Stimulated activated CD8-positive, alpha-beta memory T cell treated with anti-CD3 and anti-CD28 coated beads, Interleukin-4, amount 100 ng/mL, for 1 hour (primary cell): ENCODE results near the gene ALKBH5.
"Not testable (repeated sequence)": the region's sequence is repeated elsewhere in the genome, so short reads cannot be mapped to it uniquely, and the experiment has no call there.

Experiments
- DNase-seq, 2 donors: peaks; one replicate each; pipeline ENCODE4 v3.0.0-alpha.2; 2020; ENCODE audit warnings: low read depth in 2 of 2, low spot score in 1 of 2

Gene ALKBH5

DNA sequence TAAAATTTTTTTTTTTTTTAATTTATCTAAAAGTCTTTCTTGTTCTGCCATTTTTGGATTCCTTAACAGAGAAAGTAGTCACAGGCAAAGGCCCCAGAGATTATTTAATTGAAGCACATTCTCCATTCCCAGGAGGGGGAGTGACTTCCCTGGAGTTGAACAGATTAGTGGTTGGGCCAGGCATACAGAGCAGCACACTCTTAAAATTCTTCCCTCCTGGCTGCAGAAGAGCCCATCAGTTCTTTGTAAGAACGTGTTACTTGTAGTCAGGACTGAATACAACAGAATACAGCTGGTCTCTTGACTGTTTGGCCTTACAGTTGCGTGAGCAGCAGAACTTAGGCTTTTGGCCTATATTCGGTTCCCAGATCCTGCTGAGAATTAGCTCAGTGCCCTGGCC, 1.8 kb downstream of the ALKBH5 start:
- no peak for DNase-seq

DNA sequence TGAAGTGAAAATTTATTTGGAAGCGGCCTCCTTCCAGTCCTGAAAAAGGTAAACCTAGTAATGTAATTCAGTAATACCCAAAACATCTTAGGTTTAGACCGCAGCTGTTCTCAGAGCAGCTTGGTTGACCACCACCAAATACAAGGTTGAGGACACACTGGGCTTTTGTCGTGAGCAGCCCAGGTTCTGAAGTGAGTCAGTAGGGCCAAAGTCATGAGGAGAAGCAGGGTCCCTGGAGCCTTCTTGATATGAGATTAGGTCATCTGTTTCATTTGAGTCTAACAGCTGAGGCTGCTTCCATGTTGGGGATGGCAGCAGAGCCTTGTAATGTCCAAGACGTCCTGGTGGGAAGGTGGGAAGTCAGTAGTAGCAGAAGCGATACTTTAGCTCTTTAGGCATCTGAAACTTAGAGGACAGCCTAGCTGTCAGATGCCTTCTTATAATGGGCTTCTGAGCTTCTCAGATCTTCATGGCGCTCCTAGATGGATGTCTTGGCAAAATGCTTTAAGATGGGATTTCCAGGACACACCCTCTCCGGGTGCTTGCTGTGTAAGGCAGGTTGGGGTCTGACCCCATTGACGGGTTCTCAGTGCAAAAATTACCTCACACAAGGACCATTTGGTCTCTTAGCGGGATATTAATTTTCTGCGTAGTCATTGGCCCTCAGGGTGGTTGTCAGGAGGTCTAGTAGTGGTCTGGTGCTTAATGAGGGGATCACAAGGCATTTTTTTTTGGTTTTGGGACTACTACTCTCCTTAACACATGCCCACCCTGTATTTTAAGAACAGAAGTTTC, 2.4 kb downstream of the ALKBH5 start:
- no peak for DNase-seq

DNA sequence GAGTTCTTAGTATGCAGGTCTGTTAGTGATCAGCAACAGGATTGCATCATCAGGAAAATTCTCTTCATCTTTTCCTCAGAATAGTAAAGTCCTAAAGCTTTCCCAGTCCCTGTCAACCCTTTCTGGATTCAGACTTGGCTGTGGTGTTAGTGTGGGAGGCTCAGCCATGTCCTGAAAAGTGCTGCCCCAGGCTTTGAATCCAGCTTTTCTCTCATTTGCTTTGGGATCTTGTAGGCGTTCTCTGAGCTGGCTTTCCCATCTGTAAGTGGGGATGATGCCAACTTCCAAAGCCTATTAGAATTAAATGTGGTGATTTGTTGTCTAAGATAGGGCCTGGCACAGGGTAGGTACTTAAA, 3.0 kb downstream of the ALKBH5 start:
- DNase-seq = no peak

DNA sequence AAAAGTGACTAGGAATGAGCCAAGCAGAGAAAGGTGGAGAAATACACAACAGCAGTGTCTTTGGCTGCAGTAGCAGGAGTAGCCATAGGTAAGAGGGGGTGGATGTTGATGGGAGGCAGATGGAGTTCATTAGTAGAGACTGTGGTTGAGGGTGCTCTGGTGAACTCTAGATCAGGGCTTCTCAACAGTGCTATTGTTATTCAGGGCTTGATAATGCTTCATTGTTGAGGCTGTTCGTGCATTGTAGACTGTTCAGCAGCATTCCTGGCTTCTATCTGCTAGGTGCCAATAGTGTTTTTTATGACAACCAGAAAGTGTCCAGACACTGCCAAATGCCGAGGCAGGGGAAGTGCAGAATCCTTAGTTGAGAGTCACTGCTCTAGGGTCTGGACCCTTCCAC, 3.6 kb downstream of the ALKBH5 start:
- no peak for DNase-seq

DNA sequence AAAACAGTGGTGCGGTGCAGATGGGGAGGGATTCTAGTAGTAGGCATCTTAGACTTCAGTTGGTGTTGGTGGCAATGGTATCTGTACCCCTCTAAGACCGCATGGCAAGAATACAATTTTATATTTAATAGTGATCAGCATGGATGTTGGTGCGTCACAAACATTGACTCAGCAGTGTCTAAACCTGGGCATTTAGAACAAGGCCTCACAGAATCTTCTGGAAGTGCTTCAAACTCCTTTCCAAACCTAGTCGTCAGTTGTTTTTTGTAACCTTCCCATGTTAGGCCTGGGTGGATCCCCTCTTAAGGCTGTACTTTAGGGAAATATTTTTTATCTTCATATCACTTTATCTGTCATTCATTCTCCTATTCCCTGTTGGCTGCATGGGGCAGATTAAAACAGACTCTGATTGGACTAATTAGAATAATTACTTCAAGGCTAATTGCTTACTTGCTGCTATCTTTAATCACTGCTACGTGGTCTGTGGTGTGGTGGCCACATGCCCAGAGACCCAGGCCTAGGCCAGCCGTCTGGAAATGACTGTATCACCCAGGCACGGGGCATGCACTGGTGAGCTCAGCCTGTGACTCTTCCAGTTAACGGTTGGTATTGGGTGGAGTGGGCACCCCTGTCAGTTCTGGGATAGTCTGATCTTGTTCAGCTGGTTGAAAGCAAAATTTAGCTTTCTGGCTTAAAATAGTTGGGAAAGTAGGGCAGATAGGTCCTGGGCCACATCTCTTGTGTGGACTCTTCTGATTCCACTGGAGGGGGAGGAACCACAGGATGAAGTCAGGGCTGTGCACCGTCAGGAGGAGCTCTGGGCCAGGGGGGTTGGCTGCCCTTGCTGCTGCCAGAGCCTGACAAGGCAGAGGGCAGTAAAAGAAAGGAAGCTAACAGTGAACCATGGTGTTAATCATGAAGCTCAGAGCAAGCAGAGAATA, 4.5 kb downstream of the ALKBH5 start:
- DNase-seq = no peak

DNA sequence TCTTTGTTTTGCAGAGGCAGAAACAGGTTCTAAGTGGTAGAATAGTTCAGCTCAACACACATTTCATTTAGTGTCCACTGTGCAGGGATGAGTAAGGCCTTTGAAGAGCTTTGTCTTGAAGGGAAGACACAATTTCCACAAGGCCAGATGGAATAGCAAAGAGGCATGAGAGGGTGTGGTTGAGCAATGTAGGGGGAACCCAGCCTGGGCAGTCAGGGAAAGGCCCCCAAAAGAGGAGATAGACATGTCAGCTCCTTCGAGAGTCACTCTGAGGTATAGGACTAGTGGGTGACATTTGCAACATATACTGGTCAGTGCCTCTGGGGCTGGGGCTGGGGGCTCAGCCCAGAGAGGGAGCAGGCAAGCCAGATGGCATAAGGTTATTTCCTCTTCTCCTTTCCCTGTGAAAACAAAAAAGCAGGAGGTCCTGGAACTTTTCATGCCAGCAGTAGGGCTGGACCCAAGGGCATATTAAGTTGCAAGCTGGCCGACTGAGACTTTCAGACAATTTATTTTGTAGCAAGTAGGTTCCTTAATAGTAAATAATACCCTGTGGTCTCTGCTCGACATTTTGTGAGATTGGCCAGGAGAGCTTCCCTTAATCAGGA, 7.1 kb downstream of the ALKBH5 start:
- no peak for DNase-seq

DNA sequence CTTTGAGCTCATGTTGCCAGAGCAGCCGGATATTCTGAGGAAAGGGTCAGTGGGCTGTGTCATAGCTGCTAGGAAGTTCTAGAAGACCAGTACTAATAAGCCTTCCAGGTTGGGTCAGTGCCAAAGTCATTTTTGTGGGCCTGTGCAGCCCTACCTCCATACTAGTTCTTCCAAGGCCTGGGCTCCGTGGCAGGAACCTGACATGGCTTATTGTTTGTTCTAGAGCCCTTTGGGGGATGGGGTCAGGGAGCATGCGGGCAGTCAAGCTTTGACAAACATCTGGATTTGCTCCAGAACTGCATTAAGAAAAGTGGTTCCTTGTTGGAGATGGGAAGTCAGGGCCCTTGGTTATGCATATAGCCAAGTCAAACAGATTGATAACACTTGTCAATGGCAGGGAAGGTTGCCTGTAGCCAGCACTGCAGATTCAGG, 7.6 kb downstream of the ALKBH5 start:
- no peak for DNase-seq

DNA sequence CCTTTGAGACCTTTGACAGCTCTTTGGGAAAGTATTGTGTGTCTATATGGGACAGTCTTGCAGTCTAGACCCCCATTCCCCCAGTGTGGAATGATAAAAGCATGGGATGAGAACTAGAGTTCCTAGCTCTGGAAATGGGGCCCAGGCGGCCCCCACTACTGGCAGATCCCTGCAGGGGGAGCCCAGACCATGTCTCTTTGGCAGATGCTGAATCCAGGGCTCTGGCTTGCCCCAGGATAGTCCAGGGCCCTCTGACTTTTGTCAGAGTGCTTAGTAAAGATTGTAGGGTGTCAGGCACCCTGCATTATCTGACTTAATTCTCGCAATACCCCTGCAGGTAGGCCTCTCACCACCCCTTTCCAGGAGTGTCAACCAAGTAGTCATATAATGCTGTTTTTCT, 8.3 kb downstream of the ALKBH5 start:
- no peak for DNase-seq

DNA sequence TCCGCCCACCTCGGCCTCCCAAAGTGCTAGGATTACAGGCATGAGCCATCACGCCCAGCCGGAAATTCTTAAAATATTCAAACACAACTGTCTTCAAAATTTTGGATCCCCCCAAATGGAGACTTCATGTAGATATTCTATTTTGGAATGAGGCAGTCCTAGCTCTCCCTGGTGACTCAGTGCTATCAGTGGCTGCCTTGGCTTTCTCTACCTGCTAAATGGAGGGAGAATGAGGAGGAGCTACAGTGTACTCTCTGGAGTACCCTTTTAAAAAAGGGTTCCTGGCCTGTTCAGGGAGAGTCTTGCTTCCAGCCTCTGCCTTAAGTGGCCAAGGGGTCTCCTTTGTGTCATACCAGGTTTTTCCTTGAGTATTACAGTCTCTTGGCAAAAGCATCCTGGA, 10.8 kb downstream of the ALKBH5 start:
- DNase-seq = no peak

DNA sequence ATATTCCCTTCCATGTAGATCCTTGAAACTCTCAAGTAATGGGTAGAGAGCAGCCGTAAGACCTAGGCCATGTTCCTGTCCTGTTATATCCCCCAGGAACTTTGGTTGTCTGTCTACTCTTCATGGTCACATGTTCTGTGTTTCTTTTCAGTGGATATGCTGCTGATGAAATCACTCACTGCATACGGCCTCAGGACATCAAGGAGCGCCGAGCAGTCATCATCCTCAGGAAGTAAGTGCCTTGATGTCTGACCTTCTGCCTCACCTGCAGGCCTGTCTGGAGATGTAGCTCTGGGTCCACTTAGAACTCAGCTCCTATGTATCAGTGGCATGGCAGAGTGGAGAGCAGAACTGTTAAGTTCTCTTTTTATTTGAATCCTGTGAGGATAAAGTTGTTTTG, 11.2 kb downstream of the ALKBH5 start:
- DNase-seq = no peak

DNA sequence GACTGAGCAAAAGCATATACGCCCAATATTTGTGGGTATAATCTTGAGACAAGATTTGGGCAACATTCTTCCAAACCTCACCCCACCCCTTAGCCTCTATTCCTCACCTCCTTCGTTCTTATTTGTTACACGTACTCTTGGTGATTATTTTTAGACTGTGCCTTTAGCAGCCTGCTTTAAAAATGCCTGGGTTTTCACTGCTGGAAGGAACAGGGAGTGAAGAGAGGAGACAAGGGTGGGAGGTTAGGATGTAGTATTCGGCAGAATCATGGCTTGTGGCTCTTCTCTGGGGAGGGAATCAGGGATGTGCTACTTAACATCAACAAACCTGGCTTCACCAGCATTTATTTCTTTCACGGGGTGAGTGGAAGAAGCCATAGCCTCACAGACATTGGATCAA, 11.6 kb downstream of the ALKBH5 start:
- DNase-seq = no peak

DNA sequence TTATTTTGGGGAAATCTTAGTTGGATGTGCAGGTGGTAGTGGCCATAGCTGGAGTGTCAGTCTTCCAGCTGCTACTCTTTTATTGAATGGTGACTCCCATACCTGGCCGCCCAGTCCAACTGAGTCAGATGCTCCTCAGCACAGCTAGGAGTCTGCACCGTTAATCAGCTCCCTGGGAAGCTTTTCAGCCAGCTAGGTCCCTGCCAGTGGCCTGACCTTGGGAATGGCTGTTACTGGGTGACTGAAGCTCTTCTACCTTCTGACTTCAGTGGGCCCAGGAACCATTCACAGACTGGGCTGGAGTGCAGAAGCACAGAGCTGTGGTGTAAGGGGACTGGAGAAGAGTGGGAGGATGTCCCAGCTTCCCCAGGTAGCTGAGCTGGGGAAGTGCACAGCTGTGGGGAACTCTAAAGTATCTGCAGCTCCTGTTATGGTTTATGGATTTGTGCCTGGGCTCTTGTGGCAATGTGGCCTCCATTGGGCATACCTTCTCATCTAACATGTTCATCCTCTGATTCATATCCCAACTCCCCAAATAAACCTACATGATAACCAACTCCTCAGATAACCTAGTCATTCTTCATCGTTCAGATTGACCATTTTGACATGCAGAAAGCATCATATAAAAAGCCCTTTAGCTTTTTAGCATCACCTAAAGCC, 14.0 kb downstream of the ALKBH5 start:
- no peak for DNase-seq

DNA sequence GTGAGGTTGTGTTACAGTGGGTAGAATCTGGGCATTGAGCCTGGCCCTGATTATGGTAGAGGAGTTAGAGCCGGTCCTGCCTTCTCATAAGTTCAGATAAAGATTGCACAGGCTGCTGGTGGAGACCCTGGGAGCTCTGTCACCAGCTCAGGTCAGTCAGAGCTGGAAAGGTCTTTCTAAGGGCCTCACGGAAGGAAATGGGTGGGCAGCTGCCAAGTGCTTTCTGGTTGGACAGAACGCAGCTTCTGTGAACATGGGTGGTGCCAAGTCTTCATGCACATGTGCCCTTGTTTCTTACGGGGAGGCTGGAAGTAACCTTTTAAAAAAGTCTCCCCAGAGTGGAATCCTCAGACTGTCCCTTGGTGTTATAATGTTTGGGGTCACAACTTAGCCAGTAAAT, 14.9 kb downstream of the ALKBH5 start:
- no peak for DNase-seq

DNA sequence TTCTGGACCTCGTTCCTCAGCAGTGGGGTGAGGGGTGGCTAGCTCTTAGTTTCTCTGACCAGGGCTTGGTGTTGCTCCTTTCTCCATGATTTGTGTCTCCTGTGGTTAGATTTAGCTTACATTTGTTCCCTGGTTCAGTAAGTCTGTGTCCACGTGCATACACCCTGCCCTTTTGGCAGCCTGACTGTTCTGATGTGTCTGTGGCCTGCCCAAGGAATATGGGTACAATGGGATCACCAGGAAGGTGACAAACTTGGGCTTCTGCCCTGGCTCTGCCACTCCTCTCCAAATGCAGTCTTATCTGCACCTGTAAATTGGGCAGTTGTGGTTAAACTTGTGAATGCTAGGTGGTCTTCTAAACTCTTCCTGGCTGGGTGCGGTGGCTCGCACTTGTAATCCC, 17.5 kb downstream of the ALKBH5 start:
- DNase-seq = no peak

DNA sequence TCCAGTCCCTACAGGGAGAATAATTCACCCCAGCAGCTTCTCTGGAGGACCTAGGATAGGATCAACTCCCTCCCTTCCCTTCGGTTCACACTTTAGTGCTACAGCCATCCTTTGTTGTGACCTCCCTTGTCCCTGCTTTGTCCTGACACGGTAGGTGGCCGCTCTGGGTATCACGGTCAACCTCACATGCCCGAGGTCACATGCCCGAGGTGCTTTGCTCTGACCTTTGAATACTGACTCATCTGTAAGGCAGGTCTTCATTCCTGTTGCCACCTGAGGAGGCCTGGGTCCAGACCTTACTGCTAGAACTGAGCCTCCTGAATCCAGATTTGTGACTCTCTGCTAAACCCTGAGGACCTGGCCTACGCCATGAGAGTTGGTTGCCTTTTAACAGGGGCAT, 19.7 kb downstream of the ALKBH5 start:
- no peak for DNase-seq

DNA sequence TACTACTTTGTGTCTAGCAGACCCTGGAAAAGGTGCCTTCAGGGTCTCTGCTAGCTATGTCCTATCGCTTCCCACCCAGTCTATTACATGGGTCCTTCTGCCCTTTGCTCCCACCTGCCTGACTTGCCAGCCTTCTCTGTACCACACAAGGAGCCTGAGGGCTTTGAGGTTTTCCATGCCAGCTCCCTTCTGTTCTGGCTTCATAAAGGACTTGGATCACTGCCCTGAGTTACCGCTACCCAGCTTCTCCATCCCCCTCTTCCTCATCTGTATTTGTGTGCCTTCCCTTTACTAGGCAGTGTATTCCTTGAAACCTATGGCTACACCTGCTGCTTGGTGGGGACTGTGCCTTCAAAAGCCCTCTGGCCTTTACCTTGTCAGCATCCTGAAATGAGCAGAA, 22.2 kb downstream of the ALKBH5 start:
- DNase-seq = no peak

DNA sequence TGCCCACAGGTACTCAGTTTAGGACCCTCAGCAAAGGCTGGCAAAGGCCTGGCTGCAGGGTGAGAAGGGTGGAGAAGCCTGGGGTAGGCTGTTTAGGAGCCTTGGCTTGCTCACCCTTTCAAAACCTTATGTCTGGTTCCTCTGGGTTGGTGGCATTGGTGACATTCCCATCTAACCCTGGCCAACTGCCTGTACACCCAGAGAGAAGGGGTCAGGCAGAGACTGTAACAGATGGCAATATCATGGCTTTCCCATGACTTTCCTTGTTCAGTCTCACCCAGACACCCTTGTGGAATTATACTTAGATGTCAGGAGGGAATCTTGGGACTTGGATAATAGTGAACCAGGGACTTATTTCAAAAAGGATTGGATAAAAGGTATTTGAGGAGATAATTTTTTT, 23.3 kb downstream of the ALKBH5 start:
- DNase-seq = no peak

DNA sequence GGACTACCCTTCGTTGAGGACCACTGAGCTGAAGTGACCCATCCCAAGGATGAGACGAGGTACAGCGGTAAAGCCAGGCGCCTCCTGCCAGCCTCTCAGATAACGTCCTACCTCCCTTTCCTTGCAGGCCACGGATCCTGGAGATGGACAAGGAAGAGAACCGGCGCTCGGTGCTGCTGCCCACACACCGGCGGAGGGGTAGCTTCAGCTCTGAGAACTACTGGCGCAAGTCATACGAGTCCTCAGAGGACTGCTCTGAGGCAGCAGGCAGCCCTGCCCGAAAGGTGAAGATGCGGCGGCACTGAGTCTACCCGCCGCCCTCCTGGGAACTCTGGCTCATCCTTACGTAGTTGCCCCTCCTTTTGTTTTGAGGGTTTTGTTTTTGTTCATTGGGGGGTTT, 24.5 kb downstream of the ALKBH5 start:
- no peak for DNase-seq

DNA sequence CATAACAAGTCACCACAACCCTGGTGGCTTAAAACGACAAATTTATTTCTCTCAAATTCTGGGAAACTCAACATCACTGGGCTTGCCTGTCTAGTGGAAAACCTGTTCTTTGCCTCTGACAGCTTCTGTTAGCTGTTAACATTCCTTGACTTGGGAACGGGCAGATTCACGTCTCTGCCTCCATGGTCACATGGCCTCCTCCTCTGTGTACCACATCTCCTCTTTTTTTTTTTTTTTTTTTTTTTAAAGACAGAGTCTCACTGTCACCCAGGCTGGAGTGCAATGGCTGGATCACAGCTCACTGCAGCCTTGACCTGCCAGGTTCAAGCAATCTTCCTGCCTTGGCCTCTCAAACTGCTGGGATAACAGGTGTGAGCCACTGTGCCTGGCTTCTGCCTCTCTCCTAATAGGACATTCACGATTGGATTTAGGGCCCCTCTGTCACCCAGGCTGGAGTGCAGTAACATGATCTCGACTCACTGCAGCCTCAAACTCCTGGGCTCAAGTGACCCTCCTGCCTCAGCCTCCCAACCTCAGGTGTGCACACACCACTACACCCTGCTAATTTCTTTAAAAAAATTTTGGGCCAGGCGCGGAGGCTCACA, 30.1 kb downstream of the ALKBH5 start:
- DNase-seq = no peak

DNA sequence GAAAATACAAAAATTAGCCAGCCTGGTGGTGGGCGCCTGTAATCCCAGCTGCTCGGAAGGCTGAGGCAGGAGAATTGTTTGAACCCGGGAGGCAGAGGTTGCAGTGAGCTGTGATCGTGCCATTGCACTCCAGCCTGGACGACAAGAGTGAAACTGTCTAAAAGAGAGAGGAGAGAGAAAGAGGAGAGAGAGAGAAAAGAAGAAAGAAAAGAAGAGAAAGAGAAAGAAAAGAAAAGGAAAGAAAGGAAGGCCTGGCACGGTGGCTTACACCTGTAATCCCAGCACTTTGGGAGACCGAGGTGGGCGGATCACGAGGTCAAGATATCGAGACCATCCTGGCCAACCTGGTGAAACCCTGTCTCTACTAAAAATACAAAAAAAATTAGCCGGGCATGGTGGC, 33.3 kb downstream of the ALKBH5 start:
- not testable (repeated sequence) for DNase-seq

DNA sequence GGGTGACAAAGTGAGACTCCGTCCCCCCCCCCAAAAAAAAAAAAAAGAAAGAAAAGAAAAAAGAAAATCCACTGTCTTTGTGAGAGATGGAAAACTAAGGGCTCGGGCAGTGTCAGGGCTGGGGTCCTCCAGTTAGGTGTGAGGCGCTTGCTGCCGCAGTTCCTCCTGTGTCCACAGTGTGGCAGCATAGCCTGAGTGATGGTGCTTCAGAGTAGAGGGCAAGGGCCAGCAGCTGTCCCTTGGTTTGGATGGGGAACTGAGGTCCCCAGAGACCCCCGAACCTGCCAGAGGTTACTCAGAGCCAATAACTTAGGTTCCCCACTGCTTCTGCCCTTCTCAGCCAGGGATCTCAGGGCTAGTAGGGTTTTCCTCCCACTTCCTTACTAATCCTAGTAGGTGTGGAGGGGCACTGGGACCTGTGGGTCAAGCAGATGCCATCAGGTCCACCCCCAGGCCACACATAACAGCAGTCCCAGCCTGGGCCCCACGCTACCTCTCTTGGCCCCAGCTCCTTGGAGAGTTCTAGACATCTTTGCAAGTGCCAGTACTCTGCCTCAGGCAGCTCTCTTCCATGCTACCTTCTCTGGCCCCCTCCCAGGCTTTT, 33.9 kb downstream of the ALKBH5 start:
- DNase-seq = peak; percentile 53 to 60
